Neural cell (in vitro differentiated cells): Measurements from ENCODE around the gene ADRM1.

ENCODE experiments used
- EP300 ChIP-seq: fragments of 450-650 bp; conservative IDR thresholded peaks from 2 replicates; pipeline ENCODE4 v1.6.1; 2014; ENCODE audit warnings: antibody characterized with exemption, mild to moderate bottlenecking, moderate library complexity; ENCODE audit not compliant: poor library complexity, severe bottlenecking
- TF ChIP-seq, protein P1 (sequence below): IDR thresholded peaks from 2 replicates; pipeline ENCODE4 v1.6.1; 2012; ENCODE audit warnings: borderline replicate concordance

DNA sequence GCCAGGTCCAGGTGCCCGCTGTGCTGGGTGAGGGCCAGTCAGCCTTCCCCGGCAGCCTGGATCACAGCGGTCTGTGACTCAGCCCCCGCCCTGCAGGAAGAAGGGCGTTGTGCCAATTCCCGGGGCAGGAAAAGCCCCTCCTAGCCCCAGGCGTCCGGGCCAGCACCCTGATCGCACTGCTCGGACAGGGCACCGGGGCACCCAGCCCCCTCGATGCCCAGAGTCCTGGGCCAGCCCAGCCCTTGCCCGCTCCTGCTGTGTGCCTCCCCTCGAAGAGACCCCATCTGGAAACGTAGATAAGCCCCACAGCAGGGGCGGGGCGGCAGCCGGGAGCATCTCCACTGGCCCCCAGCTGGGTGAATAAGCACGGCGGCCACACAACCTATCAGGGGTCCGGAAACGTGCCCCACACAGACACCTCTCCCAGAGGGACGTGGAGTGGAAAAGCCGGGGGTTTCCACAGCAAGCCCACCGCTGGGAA lies 54.4 kb downstream of the ADRM1 start:
- no peak for TF ChIP-seq EP300
- TF ChIP-seq, protein P1, sequence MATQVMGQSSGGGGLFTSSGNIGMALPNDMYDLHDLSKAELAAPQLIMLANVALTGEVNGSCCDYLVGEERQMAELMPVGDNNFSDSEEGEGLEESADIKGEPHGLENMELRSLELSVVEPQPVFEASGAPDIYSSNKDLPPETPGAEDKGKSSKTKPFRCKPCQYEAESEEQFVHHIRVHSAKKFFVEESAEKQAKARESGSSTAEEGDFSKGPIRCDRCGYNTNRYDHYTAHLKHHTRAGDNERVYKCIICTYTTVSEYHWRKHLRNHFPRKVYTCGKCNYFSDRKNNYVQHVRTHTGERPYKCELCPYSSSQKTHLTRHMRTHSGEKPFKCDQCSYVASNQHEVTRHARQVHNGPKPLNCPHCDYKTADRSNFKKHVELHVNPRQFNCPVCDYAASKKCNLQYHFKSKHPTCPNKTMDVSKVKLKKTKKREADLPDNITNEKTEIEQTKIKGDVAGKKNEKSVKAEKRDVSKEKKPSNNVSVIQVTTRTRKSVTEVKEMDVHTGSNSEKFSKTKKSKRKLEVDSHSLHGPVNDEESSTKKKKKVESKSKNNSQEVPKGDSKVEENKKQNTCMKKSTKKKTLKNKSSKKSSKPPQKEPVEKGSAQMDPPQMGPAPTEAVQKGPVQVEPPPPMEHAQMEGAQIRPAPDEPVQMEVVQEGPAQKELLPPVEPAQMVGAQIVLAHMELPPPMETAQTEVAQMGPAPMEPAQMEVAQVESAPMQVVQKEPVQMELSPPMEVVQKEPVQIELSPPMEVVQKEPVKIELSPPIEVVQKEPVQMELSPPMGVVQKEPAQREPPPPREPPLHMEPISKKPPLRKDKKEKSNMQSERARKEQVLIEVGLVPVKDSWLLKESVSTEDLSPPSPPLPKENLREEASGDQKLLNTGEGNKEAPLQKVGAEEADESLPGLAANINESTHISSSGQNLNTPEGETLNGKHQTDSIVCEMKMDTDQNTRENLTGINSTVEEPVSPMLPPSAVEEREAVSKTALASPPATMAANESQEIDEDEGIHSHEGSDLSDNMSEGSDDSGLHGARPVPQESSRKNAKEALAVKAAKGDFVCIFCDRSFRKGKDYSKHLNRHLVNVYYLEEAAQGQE = no peak
